ENCODE data around the gene POLR2B. TPM values are rescaled to one million over a fixed set of nuclear protein-coding genes. Genes with fewer than 3 reads are reported as not detected.

The POLR2B gene
- total RNA-seq, 1 experiment from 2014 or later: 108 TPM

GRCh38 chr4:56930638-56931037 lies 48.1 kb upstream of the POLR2B start:
- Histone ChIP-seq H3K9me3 (ENCODE audit: control insufficient read depth, low read depth, low read length) (no peaks in the 10 kb centered on the region), H3K4me1 (ENCODE audit: insufficient read depth, low read length) (no peaks in the 10 kb centered on the region), H3K9ac (ENCODE audit: extremely low read depth, insufficient read length, low read length) (no peak overlapping the region), H3K23me2 (ENCODE audit: insufficient read length, low read depth, low read length, poor library complexity, severe bottlenecking) (no peaks in the 10 kb centered on the region), H2AK5ac (ENCODE audit: insufficient read length, low read length) (no peak overlapping the region), H2BK5ac (ENCODE audit: insufficient read length, low read length) (no peak overlapping the region), H3K27ac (ENCODE audit: insufficient read length, low read depth, low read length) (no peak overlapping the region), H4K8ac (replicated peaks; ENCODE audit: insufficient read length, low read depth, low read length) (no peak overlapping the region), H4K20me1 (ENCODE audit: control insufficient read depth, insufficient read depth, insufficient read length) (no peaks in the 10 kb centered on the region), H2BK12ac (ENCODE audit: insufficient read length, low read depth, low read length) (no peak overlapping the region), H2BK20ac (ENCODE audit: low read depth, low read length, poor library complexity, severe bottlenecking) (no peak overlapping the region), H3K23ac (ENCODE audit: insufficient read length, low read depth, low read length) (no peak overlapping the region), H3K79me1 (ENCODE audit: insufficient read depth, low read depth, low read length, poor library complexity, severe bottlenecking) (no peaks in the 10 kb centered on the region), H3K18ac (ENCODE audit: insufficient read length, low read depth, low read length) (no peak overlapping the region), H3K79me2 (ENCODE audit: insufficient read depth, low read length) (no peaks in the 10 kb centered on the region; the same call in 1 of the 2 replicates), H2BK120ac (ENCODE audit: low read depth, low read length, poor library complexity, severe bottlenecking) (no peak overlapping the region), H3K4me2 (ENCODE audit: insufficient read depth, insufficient read length, low read length) (no peak overlapping the region), H3K14ac (ENCODE audit: insufficient read depth, low read length) (no peak overlapping the region), H4K5ac (ENCODE audit: insufficient read length, low read depth, low read length) (no peak overlapping the region), H3K4ac (ENCODE audit: low read depth, low read length) (no peak overlapping the region), H4K91ac (ENCODE audit: insufficient read length, low read depth, low read length) (no peak overlapping the region), H2BK15ac (ENCODE audit: low read depth, low read length) (no peak overlapping the region), H2AFZ (ENCODE audit: low read length) (no peak overlapping the region), H3T11ph (ENCODE audit: low read length) (no peak overlapping the region), H3K27me3 (ENCODE audit: insufficient read depth, low read length) (no peaks in the 10 kb centered on the region), H3K56ac (ENCODE audit: insufficient read length, low read depth, low read length) (no peak overlapping the region)
- Mint-ChIP-seq H3K9me3 (no peaks in the 10 kb centered on the region), H3K27ac (no peak overlapping the region), H3K27me3 (ENCODE audit: low read depth) (no peaks in the 10 kb centered on the region), H3K4me1 (no peaks in the 10 kb centered on the region), H3K4me3 (no peak overlapping the region), H3K36me3 (ENCODE audit: insufficient read depth in 1 of 3, low read depth in 3 of 3) (peaks cover 10 to 52% (median 39%) of the 10 kb centered on the region in 3 experiments; a peak in 6 of 7 replicates)
- DNase-seq: no peak
- no CpG with 5 or more reads among the region's 7 CpGs for WGBS (ENCODE audit: extremely low coverage, insufficient read length, low lambda C conversion rate)
- TF ChIP-seq, protein P1, sequence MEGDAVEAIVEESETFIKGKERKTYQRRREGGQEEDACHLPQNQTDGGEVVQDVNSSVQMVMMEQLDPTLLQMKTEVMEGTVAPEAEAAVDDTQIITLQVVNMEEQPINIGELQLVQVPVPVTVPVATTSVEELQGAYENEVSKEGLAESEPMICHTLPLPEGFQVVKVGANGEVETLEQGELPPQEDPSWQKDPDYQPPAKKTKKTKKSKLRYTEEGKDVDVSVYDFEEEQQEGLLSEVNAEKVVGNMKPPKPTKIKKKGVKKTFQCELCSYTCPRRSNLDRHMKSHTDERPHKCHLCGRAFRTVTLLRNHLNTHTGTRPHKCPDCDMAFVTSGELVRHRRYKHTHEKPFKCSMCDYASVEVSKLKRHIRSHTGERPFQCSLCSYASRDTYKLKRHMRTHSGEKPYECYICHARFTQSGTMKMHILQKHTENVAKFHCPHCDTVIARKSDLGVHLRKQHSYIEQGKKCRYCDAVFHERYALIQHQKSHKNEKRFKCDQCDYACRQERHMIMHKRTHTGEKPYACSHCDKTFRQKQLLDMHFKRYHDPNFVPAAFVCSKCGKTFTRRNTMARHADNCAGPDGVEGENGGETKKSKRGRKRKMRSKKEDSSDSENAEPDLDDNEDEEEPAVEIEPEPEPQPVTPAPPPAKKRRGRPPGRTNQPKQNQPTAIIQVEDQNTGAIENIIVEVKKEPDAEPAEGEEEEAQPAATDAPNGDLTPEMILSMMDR (conservative IDR thresholded peaks at IDR 0.05): no peak

Measured in H9 (cell line).